ENCODE results near the gene OMA1.

- TF ChIP-seq CTCF (conservative IDR thresholded peaks at IDR 0.05 in 1 of 2, IDR thresholded peaks at IDR 0.05 in 1 of 2; ENCODE audit: low read depth in 1 of 2, low read length in 2 of 2) (no peak), EZH2 (IDR thresholded peaks at IDR 0.05; ENCODE audit: low read length, missing control alignments) (no peak)
Observed at GRCh38 chr1:58568271-58568860, 21.8 kb upstream of the OMA1 start.
